ENCODE measurements around the gene NKX6-1.

NKX6-1 gene

GRCh38 chr4:84498935-84499623 lies at the start of gene NKX6-1:
Gene NKX6-1, minus strand, starts transcription at chr4:84499292. Its CDS starts 1,064 bp downstream, at chr4:84498228.
- no peak for DNase-seq (ENCODE audit: low read depth)

GRCh38 chr4:84547211-84547610 lies 48.1 kb upstream of the NKX6-1 start:
- DNase-seq (ENCODE audit: low read depth) = no peak

GRCh38 chr4:84545093-84545492 lies 46.0 kb upstream of the NKX6-1 start:
- no peak for DNase-seq (ENCODE audit: low read depth)

GRCh38 chr4:84535901-84536300 lies 36.8 kb upstream of the NKX6-1 start:
- DNase-seq (ENCODE audit: low read depth) = no peak

GRCh38 chr4:84531689-84532088 lies 32.6 kb upstream of the NKX6-1 start:
- DNase-seq (ENCODE audit: low read depth) = no peak

GRCh38 chr4:84530871-84531270 lies 31.8 kb upstream of the NKX6-1 start:
- DNase-seq (ENCODE audit: low read depth) = no peak

- no peak for DNase-seq (ENCODE audit: low read depth)
Measured at GRCh38 chr4:84530454-84530853, 31.4 kb upstream of the NKX6-1 start.

GRCh38 chr4:84529169-84529751 lies 30.2 kb upstream of the NKX6-1 start:
- DNase-seq (ENCODE audit: low read depth) = no peak

GRCh38 chr4:84527391-84527790 lies 28.3 kb upstream of the NKX6-1 start:
- DNase-seq (ENCODE audit: low read depth) = no peak

GRCh38 chr4:84515075-84515474 lies 16.0 kb upstream of the NKX6-1 start:
- DNase-seq (ENCODE audit: low read depth) = no peak

GRCh38 chr4:84512277-84512676 lies 13.2 kb upstream of the NKX6-1 start:
- no peak for DNase-seq (ENCODE audit: low read depth)

- no peak for DNase-seq (ENCODE audit: low read depth)
Measured at GRCh38 chr4:84511703-84512102, 12.6 kb upstream of the NKX6-1 start.

- no peak for DNase-seq (ENCODE audit: low read depth)
Measured at GRCh38 chr4:84507941-84508340, 8.8 kb upstream of the NKX6-1 start.

- DNase-seq (ENCODE audit: low read depth) = no peak
Measured at GRCh38 chr4:84504821-84505220, 5.7 kb upstream of the NKX6-1 start.

GRCh38 chr4:84503495-84504437 lies 4.7 kb upstream of the NKX6-1 start:
- DNase-seq (ENCODE audit: low read depth) = no peak

GRCh38 chr4:84502955-84503373 lies 3.9 kb upstream of the NKX6-1 start:
- no peak for DNase-seq (ENCODE audit: low read depth)

GRCh38 chr4:84502333-84502954 lies 3.4 kb upstream of the NKX6-1 start:
- DNase-seq (ENCODE audit: low read depth) = no peak

GRCh38 chr4:84501721-84502267 lies 2.7 kb upstream of the NKX6-1 start:
- DNase-seq (ENCODE audit: low read depth) = no peak

GRCh38 chr4:84501202-84501503 lies 2.1 kb upstream of the NKX6-1 start:
- DNase-seq (ENCODE audit: low read depth) = no peak

- no peak for DNase-seq (ENCODE audit: low read depth)
Measured at GRCh38 chr4:84500386-84501201, 1.5 kb upstream of the NKX6-1 start.

- no peak for DNase-seq (ENCODE audit: low read depth)
Measured at GRCh38 chr4:84499624-84499982, 511 bp upstream of the NKX6-1 start.

Data from activated T-cell treated with anti-CD3 and anti-CD28 coated beads for 1 hour (primary cell).